Naive B cell (primary cell): ENCODE data around the gene HOTAIR. TPM values are rescaled to one million over a fixed set of nuclear protein-coding genes. Genes with fewer than 3 reads are reported as not detected.
A peak's percentile ranks its signal among the peaks of the same experiment; 100 is the strongest.

ENCODE experiments used
- ATAC-seq, 2 donors: fragments of 150-1000 bp; cut with Tn5 transposase; 2 replicates each; pipeline ENCODE4 v1.10.0; 2021; ENCODE audit warnings: low read depth in 2 of 2, mild to moderate bottlenecking in 2 of 2, moderate library complexity in 2 of 2
- DNase-seq: peaks from one replicate; pipeline ENCODE4 v3.0.0; 2022
- H3K27ac Mint-ChIP-seq, 6 donors: one replicate each; pipeline ENCODE4 v1.8.0; 2020 to 2022; ENCODE audit warnings: mild to moderate bottlenecking in 6 of 6, mixed read lengths in 6 of 6, moderate library complexity in 5 of 6, inconsistent platforms in 2 of 6
- H3K27me3 Mint-ChIP-seq, 3 donors: one replicate each; pipeline ENCODE4 v1.8.0; 2021 to 2022; ENCODE audit warnings: mixed read lengths in 3 of 3, mild to moderate bottlenecking in 1 of 3
- H3K36me3 Mint-ChIP-seq, 2 donors: one replicate each; pipeline ENCODE4 v1.8.0; 2020 to 2022; ENCODE audit warnings: mixed read lengths in 2 of 2, inconsistent platforms in 1 of 2, mild to moderate bottlenecking in 1 of 2
- H3K4me1 Mint-ChIP-seq, 3 donors: one replicate each; pipeline ENCODE4 v1.8.0; 2020 to 2022; ENCODE audit warnings: mixed read lengths in 3 of 3, inconsistent platforms in 1 of 3, mild to moderate bottlenecking in 1 of 3, moderate library complexity in 1 of 3
- H3K4me3 Mint-ChIP-seq, 8 donors: one replicate each; pipeline ENCODE4 v1.8.0; 2020 to 2022; ENCODE audit warnings: mild to moderate bottlenecking in 8 of 8, mixed read lengths in 8 of 8, moderate library complexity in 8 of 8, inconsistent platforms in 2 of 8
- H3K9me3 Mint-ChIP-seq, 7 donors: one replicate each; pipeline ENCODE4 v1.8.0; 2020 to 2022; ENCODE audit warnings: mixed read lengths in 7 of 7, mild to moderate bottlenecking in 5 of 7, inconsistent platforms in 2 of 7, moderate library complexity in 1 of 7
- polyA plus RNA-seq, 6 donors: library from polyadenylated mRNA; unstranded; fragments of 300-500 nt; fragmentation: Illumina TruSeq; gene quantifications; one replicate each; pipeline ENCODE4 v1.2.3, GENCODE V29; 2021; ENCODE audit warnings: low read depth in 6 of 6

Gene HOTAIR
- polyA plus RNA-seq, 6 donors from 2014 or later: not detected

DNA sequence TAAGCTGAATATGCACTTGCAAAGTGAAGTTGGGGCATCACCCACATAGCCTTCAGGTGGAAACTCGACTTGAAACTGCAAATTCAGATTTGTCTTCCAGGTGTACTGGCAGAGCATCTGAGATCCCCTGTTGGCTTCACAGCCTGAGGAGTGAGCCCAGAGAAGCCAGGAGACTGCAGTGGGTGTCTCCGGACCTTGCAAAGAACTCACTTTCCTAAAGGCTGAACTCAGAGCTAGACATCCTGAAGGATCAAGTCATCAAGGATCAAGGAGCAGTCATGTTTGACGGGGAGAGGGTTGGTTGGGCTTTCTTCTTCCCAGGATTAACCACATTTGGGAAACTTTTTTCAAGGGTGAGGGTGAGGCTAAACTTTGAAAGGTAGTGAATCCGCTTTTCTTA, 45.2 kb downstream of the HOTAIR start:
- peaks cover 84 to 96% (median 94%) of the 10 kb centered on the region in 3 donors for H3K27me3 Mint-ChIP-seq

DNA sequence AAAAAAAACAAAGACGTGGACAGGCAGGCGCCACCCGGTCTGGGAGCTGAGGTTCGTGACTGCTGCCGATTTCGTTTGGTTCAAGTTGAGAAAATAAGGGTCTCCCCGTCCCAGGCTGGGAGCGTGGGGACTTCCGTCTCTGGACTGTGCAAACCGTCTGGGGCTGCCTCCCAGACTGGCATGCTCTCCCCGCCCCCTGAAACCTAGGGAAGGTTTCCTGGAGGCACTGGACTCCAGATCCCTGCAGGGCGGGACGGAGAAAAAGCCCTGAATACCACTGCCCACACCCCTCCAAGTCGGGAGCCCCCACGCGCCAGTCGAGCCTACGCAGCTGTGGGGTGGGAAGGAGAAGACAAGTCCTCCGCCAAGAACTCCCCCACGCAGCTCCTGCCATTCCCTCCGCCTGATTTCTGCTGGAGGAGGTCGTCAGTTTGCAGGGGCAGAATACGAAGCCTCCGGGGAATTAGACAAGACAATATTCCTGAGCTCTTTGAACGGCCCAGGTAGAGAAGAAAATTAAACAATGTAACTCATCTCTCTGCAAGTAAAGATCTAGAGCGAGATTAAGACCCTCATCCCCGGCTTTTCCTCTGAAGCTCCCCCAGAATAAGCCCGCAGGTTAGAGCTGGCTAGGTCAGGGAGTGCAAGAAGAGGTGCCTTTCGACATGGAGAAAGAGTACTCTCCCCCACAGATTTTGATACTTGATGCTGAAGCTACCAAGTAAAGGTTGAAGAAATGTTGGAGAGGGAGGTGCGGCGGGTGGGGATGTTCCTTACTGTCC, 46.5 kb downstream of the HOTAIR start:
- Mint-ChIP-seq H3K36me3 (peaks cover 0 to 4% of the 10 kb centered on the region in 2 donors), H3K4me1 (peaks cover 0 to 5% (median 0%) of the 10 kb centered on the region in 3 donors), H3K4me3 (peak overlapping the region in 3 of 8 donors; percentile 7 to 65 (median 46)), H3K27ac (peak overlapping the region in 2 of 6 donors; percentile 67 to 86), H3K9me3 (peaks cover 0 to 23% (median 3%) of the 10 kb centered on the region in 7 donors), H3K27me3 (peaks cover 82 to 96% (median 94%) of the 10 kb centered on the region in 3 donors)
- DNase-seq (no peak), ATAC-seq (no peak)

More for the DNA sequence above, 45.2 kb downstream of the HOTAIR start:
- Mint-ChIP-seq H3K9me3 (peaks cover 0 to 23% (median 3%) of the 10 kb centered on the region in 7 donors), H3K36me3 (peaks cover 0 to 4% of the 10 kb centered on the region in 2 donors), H3K4me1 (peaks cover 0 to 5% (median 0%) of the 10 kb centered on the region in 3 donors), H3K27ac (no peak overlapping the region), H3K4me3 (peak overlapping the region in 2 of 8 donors; percentile 12 to 16)
- DNase-seq (no peak), ATAC-seq (no peak)

DNA sequence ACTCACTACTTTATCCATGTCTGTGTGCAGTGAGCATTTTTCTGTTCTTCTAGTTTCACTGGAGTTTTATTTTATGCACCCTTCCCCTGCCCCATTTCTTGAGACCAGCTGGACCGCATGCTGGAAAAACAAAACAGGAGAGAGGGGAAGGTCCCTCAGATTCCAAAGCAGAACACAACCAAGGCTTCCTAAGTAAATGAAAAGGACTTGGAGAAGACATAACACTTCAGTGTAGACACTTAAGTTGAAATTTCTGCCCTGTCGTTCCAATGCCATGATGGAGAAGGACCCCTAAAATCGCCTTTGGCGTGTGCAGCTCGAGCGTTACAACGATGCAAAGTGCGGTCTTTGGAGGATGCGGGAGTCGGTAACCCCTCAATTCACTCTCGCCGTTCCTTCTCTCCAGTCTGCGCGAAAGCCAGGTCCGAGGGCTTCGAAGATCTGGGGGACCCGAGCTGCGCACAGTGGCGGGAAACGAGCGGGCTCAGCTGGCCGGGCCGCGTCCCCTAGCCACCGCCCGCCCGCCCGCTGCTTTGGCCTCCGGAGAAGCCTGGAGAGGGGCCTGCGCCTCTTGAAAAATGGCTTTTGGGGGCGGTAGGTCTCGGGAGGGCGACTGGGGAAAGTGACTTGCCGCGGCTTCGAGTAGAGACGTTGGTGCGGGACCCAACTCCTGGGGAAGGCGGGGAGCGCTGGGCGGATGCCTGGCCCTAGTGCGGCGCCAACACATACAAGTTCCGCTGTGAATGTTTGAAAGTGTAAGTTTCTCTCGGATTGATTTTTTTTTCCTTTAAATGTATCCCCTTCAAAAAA, 47.3 kb downstream of the HOTAIR start:
- H3K4me3 Mint-ChIP-seq: peak overlapping the region in 3 of 8 donors; percentile 7 to 65 (median 46)
- peaks cover 80 to 93% (median 89%) of the 10 kb centered on the region in 3 donors for H3K27me3 Mint-ChIP-seq
- H3K4me1 Mint-ChIP-seq: peaks cover 0 to 5% (median 0%) of the 10 kb centered on the region in 3 donors
- peak overlapping the region in 2 of 6 donors; percentile 43 to 86 for H3K27ac Mint-ChIP-seq
- DNase-seq: no peak
- peaks cover 0 to 23% (median 3%) of the 10 kb centered on the region in 7 donors for H3K9me3 Mint-ChIP-seq
- ATAC-seq: no peak
- peaks cover 0 to 4% of the 10 kb centered on the region in 2 donors for H3K36me3 Mint-ChIP-seq

DNA sequence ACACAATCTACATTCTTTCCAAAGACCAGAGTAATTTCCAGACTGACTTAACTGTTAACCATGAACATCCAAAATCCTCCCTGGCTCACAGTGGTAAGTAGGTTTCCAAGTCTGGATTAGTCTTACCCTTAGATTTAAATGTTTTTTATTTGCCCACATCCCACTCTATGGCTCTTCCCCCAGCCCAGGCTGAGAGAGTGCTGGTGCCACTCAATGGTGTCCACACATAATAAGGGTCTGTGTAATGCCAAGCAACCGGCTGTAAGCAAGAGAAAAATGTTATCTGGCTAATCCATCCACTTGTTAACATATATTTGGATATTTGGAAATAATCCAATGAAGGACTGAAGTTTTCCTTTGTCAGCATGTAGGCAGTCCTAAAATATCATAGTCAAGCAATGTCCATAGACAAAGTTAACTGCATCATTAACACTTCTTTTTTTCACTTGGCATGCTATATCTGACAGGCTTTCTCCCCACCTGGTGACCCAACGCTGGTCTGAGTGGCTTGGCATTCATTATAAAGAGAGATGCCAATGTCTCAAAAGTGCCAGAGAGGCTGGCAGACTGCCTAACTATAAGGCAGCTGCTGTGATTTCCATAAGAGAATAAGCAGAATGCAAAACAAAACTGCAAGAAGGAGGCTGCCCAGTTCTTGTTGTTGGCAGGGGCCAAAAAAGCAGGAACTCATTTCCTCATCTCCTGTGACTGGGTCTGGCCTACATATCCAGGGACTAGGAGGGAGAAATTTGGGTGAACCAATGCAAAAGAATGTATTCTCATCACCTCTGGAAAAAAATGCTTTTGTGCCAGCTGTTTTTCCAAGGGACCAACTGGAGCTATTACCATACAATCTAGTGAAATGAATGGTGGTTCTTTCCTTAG, 50.0 kb downstream of the HOTAIR start:
- no peak overlapping the region for H3K27ac Mint-ChIP-seq
- H3K4me1 Mint-ChIP-seq: peaks cover 0 to 5% (median 0%) of the 10 kb centered on the region in 3 donors
- H3K36me3 Mint-ChIP-seq: peaks cover 0 to 4% of the 10 kb centered on the region in 2 donors
- no peak overlapping the region for H3K4me3 Mint-ChIP-seq
- ATAC-seq (no peak), DNase-seq (no peak)
- peaks cover 0 to 13% (median 3%) of the 10 kb centered on the region in 7 donors for H3K9me3 Mint-ChIP-seq
- peaks cover 72 to 88% (median 84%) of the 10 kb centered on the region in 3 donors for H3K27me3 Mint-ChIP-seq

DNA sequence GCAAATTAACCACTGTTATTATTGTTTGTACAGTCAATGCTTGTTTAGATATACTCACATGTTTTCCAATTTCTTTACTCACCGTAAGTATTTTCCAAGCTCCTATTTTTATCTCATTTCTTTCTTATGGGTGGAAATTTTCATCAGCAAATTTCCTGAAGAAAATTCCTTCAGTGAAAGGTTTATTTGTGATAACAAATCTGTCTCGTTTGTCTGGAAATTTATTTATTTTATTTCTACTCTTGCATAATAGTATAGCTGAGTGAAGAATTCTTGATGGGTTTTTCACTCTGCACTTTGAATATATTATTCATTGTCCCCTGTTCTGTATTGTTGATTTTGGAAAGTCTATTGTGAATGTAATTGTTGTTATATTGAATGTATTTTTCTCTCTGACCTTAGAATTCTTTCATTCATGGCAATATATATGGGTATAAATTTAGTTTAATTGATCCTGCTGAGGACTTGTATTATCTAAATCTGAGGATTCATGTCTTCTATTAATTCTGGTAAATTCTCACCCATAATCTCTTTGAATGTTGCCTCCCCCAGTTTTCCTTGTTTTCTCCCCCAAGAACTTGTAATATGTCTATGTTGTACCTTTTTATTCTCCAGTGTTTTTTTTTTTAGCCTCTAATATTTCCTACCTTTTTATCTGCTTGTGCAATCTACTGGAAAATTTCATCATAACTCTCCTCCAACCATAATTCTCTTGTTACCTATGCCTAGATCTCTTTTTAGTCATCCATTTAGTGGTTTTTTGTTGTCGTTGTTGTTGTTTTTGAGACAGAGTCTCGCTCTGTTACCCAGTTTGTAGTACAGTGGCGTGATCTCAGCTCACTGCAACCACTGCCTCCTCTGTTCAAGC, 57.7 kb downstream of the HOTAIR start:
- no peaks in the 10 kb centered on the region for H3K36me3 Mint-ChIP-seq
- H3K9me3 Mint-ChIP-seq: no peaks in the 10 kb centered on the region
- H3K27ac Mint-ChIP-seq: no peak overlapping the region
- peaks cover 66 to 83% (median 79%) of the 10 kb centered on the region in 3 donors for H3K27me3 Mint-ChIP-seq
- H3K4me1 Mint-ChIP-seq: no peaks in the 10 kb centered on the region
- DNase-seq (no peak), ATAC-seq (no peak)
- no peak overlapping the region for H3K4me3 Mint-ChIP-seq

Other genes with a start within 250 kb of the HOTAIR start
- 10 to 100 TPM; 65.8 to 93.2 (median 78.8) TPM for gene CALCOCO1, start 247.5 kb downstream of the HOTAIR start, polyA plus RNA-seq
- gene CISTR, start 223.0 kb downstream of the HOTAIR start, polyA plus RNA-seq: not detected
- gene HOXC13, start 36.1 kb downstream of the HOTAIR start, polyA plus RNA-seq: not detected
- gene HOXC12, start 20.1 kb downstream of the HOTAIR start, polyA plus RNA-seq: not detected
- not detected for gene HOXC11, start 1.8 kb downstream of the HOTAIR start, polyA plus RNA-seq
- not detected for gene HOXC10, start 10.2 kb upstream of the HOTAIR start, polyA plus RNA-seq
- not detected for gene HOXC9, start 25.2 kb upstream of the HOTAIR start, polyA plus RNA-seq
- gene HOXC8, start 34.0 kb upstream of the HOTAIR start, polyA plus RNA-seq: not detected
- not detected for gene HOXC6, start 53.5 kb upstream of the HOTAIR start, polyA plus RNA-seq
- not detected for gene HOXC5, start 58.1 kb upstream of the HOTAIR start, polyA plus RNA-seq
- gene HOXC4, start 78.9 kb upstream of the HOTAIR start, polyA plus RNA-seq: 1 to 10 TPM in 1 of 6 donors, under 1 TPM in 4, not detected in 1; 0.17 to 1.0 (median 0.42) TPM
- gene SMUG1, start 214.0 kb upstream of the HOTAIR start, polyA plus RNA-seq: 10 to 100 TPM; 27.3 to 44.4 (median 35.4) TPM